ENCODE results near the gene ABCB4. TPM values are rescaled to one million over a fixed set of nuclear protein-coding genes. Genes with fewer than 3 reads are reported as not detected.

The ABCB4 gene
- total RNA-seq, 1 donor from 2014 or later = 4.2 TPM

DNA sequence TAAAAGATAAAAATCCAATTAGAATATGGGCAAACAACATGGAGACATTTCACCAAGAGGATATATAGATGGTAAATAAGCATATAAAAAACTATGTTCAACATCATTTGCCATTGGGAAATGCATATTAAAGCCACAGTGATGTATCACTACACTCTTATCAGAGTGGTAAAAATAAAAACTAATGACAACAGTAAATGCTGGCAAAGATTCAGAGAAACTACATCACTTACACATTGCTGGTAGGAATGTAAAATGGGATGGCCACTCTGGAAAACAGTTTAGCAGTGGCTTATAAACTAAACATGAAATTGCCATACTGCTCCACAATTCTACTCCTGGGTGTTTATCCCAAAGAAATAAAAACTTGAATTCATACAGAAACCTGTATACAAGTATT, 70.8 kb downstream of the ABCB4 start:
- H3K4me1 ChIP-seq = no peaks in the 10 kb centered on the region
- no peak for DNase-seq
- H3K36me3 ChIP-seq = peaks cover 35% of the 10 kb centered on the region
- H3K27me3 ChIP-seq (ENCODE audit: low read depth) = no peaks in the 10 kb centered on the region
- intact Hi-C loops (cut with micrococcal nuclease) = no loop called here
- no peak overlapping the region for H3K4me3 ChIP-seq
- no peak overlapping the region for H3K27ac ChIP-seq (replicated peaks)
- H3K9me3 ChIP-seq (replicated peaks) = no peaks in the 10 kb centered on the region
- TF ChIP-seq, protein P1, sequence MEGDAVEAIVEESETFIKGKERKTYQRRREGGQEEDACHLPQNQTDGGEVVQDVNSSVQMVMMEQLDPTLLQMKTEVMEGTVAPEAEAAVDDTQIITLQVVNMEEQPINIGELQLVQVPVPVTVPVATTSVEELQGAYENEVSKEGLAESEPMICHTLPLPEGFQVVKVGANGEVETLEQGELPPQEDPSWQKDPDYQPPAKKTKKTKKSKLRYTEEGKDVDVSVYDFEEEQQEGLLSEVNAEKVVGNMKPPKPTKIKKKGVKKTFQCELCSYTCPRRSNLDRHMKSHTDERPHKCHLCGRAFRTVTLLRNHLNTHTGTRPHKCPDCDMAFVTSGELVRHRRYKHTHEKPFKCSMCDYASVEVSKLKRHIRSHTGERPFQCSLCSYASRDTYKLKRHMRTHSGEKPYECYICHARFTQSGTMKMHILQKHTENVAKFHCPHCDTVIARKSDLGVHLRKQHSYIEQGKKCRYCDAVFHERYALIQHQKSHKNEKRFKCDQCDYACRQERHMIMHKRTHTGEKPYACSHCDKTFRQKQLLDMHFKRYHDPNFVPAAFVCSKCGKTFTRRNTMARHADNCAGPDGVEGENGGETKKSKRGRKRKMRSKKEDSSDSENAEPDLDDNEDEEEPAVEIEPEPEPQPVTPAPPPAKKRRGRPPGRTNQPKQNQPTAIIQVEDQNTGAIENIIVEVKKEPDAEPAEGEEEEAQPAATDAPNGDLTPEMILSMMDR (IDR thresholded peaks at IDR 0.05; ENCODE audit: borderline replicate concordance) = no peak

DNA sequence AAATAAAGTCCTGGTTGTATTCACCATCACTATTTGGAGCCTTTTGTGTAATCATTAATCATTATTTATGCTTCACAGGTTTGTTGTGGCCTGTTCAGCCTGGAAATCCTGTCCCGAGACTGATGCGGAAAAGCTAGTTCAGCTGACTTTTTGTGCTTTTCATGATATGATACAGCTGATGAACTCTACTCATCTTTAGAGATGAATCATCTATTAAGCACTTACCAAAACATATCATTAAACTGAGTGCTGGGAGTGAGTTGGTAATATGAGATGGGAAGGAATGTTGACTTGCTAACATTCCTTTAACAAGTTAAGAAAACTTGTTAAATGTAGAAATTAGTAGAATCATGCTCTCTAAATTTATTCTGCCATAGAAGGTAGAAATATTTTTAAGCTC, 77.0 kb downstream of the ABCB4 start:
- Histone ChIP-seq H3K9me3 (replicated peaks) (no peaks in the 10 kb centered on the region), H3K27ac (replicated peaks) (no peak overlapping the region), H3K4me3 (no peak overlapping the region), H3K4me1 (no peaks in the 10 kb centered on the region), H3K36me3 (peaks cover 57% of the 10 kb centered on the region), H3K27me3 (ENCODE audit: low read depth) (no peaks in the 10 kb centered on the region)
- intact Hi-C loops (cut with micrococcal nuclease) = no loop called here
- TF ChIP-seq, protein P1 (IDR thresholded peaks at IDR 0.05; ENCODE audit: borderline replicate concordance) = no peak
- DNase-seq = no peak

DNA sequence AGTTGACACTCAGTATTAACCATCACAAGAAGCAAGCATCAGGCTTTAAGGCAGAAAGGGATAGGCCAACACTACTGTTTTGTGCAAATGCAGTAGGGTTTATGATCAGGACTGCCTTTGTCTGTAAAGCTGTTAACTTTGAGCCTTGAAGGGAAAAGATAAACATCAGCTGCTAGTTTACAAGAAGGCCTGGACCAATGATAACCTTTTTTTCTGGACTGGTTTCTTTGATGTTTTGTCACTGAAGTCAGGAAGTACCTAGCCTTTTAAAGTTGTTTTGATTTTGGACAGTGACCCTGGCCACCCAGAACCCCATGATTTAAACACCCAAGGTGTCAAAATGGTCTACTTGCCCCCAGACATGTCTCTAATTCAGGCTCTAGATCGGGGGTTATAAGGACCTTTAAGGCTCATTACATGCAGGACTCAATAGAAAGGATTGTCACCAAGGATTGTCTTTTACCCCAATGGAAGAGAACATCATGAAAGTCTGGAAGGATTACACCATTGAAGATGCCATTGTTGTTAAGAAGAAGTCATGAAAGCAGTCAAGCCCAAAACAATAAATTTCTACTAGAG, 79.9 kb downstream of the ABCB4 start:
- Histone ChIP-seq H3K27ac (replicated peaks) (no peak overlapping the region), H3K27me3 (ENCODE audit: low read depth) (no peaks in the 10 kb centered on the region), H3K9me3 (replicated peaks) (no peaks in the 10 kb centered on the region), H3K36me3 (peaks cover 58% of the 10 kb centered on the region), H3K4me3 (no peak overlapping the region), H3K4me1 (no peaks in the 10 kb centered on the region)
- intact Hi-C loops (cut with micrococcal nuclease) = no loop called here
- TF ChIP-seq, protein P1 (IDR thresholded peaks at IDR 0.05; ENCODE audit: borderline replicate concordance) = no peak
- DNase-seq = no peak

DNA sequence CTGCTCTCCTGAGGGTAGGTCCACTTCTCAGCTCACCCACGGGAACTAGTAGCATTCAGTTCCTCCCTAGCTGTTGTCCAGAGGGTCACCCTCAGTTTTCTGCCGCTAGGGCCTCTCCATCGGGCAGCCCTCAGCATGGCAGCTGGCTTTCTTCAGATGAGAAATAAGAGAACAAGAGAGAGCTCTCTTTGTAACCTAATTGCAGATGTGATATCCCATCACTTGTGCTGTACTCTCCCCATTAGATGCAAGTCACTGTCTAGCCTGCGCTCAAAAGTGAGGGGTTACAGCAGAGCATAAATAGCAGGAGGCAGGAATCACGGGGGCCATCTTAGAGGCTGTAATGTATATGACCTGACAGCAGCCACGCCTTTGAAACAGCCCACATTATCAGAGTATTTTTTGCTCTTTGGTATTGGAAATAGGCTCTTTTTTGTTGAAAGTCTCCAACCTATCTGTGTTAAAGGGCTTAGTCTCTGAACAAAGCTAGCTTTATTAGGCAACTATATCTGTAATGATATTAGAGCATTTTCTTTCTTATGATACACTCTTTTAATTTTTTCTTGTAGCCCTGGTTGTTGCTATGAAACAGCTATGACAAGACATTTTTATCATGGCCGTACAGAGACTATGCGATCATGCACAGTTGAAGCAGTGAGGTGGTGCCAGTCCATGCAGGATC, 84.3 kb downstream of the ABCB4 start:
- H3K27ac ChIP-seq (replicated peaks) = no peak overlapping the region
- H3K27me3 ChIP-seq (ENCODE audit: low read depth) = no peaks in the 10 kb centered on the region
- peaks cover 63% of the 10 kb centered on the region for H3K36me3 ChIP-seq
- H3K9me3 ChIP-seq (replicated peaks) = no peaks in the 10 kb centered on the region
- DNase-seq = no peak
- TF ChIP-seq, protein P1 (IDR thresholded peaks at IDR 0.05; ENCODE audit: borderline replicate concordance) = no peak
- intact Hi-C loops (cut with micrococcal nuclease) = no loop called here
- no peaks in the 10 kb centered on the region for H3K4me1 ChIP-seq
- H3K4me3 ChIP-seq = no peak overlapping the region

DNA sequence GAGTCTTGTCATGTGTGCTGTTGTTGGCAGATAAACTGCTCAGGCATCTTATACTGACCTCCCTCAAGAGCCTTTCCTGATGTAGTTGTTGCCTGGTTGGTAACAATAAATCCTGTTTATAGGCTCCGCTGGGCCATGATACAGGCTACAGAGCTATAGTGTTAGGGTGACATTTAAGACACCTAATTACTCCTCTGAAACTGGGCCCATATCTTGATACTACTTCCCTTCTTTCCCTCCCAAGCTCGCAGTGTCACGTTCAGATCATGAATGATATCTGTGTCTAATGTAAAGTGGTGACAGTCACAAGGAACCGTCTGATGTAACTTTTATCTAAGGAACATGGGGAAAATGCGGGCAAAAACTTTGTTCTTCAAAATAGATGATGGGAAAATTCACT, 94.6 kb downstream of the ABCB4 start:
- H3K27me3 ChIP-seq (ENCODE audit: low read depth) = no peaks in the 10 kb centered on the region
- peaks cover 10% of the 10 kb centered on the region for H3K9me3 ChIP-seq (replicated peaks)
- no peak for DNase-seq
- H3K27ac ChIP-seq (replicated peaks) = no peak overlapping the region
- H3K4me1 ChIP-seq = no peaks in the 10 kb centered on the region
- H3K4me3 ChIP-seq = no peak overlapping the region
- TF ChIP-seq, protein P1 (IDR thresholded peaks at IDR 0.05; ENCODE audit: borderline replicate concordance) = no peak
- intact Hi-C loops (cut with micrococcal nuclease) = no loop called here
- peaks cover 59% of the 10 kb centered on the region for H3K36me3 ChIP-seq

Data from left ventricle myocardium inferior (tissue), 1 donor.